GM12875 (cell line): ENCODE results near the gene GREB1L.

Source experiments
- H3K4me3 ChIP-seq: one replicate; pipeline ENCODE4 v1.5.1; 2011; ENCODE audit warnings: low read depth, low read length, control low read depth
- TF ChIP-seq, protein P1 (sequence below): IDR thresholded peaks from 2 replicates; pipeline ENCODE4 v1.5.1; 2011; ENCODE audit warnings: low read depth, mild to moderate bottlenecking, control low read depth, inconsistent platforms, low read length, moderate library complexity, borderline replicate concordance; ENCODE audit not compliant: insufficient read depth

GREB1L gene

GRCh38 chr18:21242141-21242779 is at the start of gene GREB1L:
GREB1L (plus strand) TSS chr18:21242232; CDS start chr18:21383519, 141,287 bp downstream.
- TF ChIP-seq, protein P1, sequence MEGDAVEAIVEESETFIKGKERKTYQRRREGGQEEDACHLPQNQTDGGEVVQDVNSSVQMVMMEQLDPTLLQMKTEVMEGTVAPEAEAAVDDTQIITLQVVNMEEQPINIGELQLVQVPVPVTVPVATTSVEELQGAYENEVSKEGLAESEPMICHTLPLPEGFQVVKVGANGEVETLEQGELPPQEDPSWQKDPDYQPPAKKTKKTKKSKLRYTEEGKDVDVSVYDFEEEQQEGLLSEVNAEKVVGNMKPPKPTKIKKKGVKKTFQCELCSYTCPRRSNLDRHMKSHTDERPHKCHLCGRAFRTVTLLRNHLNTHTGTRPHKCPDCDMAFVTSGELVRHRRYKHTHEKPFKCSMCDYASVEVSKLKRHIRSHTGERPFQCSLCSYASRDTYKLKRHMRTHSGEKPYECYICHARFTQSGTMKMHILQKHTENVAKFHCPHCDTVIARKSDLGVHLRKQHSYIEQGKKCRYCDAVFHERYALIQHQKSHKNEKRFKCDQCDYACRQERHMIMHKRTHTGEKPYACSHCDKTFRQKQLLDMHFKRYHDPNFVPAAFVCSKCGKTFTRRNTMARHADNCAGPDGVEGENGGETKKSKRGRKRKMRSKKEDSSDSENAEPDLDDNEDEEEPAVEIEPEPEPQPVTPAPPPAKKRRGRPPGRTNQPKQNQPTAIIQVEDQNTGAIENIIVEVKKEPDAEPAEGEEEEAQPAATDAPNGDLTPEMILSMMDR, result peak; percentile 17; the same call in 1 of the 2 replicates

DNA sequence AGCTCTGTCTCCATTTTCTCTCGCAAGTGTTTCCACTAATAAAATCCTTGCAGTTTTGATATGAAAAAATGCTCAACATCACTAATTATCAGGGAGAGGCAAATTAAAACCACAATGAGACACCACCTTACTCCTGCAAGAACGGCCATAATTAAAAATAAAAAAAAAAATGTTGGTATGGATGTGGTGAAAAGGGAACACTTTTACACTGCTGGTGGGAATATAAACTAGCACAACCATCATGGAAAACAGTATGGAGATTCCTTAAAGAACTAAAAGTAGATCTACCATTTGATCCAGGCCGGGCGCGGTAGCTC is 49.8 kb upstream of the GREB1L start:
- TF ChIP-seq, protein P1, result no peak

More at GRCh38 chr18:21242141-21242779, at the start of gene GREB1L:
- H3K4me3 ChIP-seq, result no peak within 1 kb of the TSS

GRCh38 chr18:21194871-21195771 is 46.9 kb upstream of the GREB1L start:
- H3K4me3 ChIP-seq, result no peak overlapping the region
- TF ChIP-seq, protein P1, result peak; percentile 33; the same call in 1 of the 2 replicates

More for the DNA sequence above, 49.8 kb upstream of the GREB1L start:
- H3K4me3 ChIP-seq, result no peak overlapping the region

GRCh38 chr18:21196426-21196825 is 45.6 kb upstream of the GREB1L start:
- H3K4me3 ChIP-seq, result no peak overlapping the region
- TF ChIP-seq, protein P1, result no peak

DNA sequence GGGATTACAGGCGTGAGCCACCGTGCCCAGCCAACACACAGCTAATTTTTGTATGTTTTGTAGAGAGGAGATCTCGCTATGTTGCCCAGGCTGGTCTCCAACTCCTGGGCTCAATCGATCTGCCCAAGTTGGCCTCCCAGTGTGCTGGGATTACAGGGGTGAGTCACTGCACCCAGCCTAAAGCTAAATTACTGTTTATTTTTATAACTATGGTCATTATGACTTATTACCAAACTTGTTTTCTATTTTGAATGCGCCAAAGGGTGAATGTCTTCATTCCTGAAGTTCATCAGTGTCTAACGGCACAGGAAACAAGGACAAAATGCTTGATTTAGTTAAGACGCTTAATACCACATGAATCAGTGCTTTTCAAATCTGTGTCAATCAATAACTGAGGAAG is 38.9 kb upstream of the GREB1L start:
- TF ChIP-seq, protein P1, result no peak
- H3K4me3 ChIP-seq, result no peak overlapping the region

GRCh38 chr18:21203542-21204241 is 38.3 kb upstream of the GREB1L start:
- TF ChIP-seq, protein P1, result no peak
- no peak overlapping the region for H3K4me3 ChIP-seq
